Activated CD4-positive, alpha-beta T cell treated with anti-CD3 and anti-CD28 coated beads, Interleukin-2, amount 50 U/mL, for 1 hour (primary cell): ENCODE data around the gene PTPN21.

Experiments
- DNase-seq: peaks from one replicate; pipeline ENCODE4 v3.0.0-alpha.2; 2020

PTPN21 gene

GRCh38 chr14:88554457-88555286 is at the start of gene PTPN21:
PTPN21 (minus strand) TSS chr14:88555007; CDS start chr14:88550417, 4,590 bp downstream.
- no peak for DNase-seq

GRCh38 chr14:88604212-88604611 is 49.4 kb upstream of the PTPN21 start:
- DNase-seq, result no peak

- DNase-seq, result no peak
Observed at GRCh38 chr14:88599761-88600439, 45.1 kb upstream of the PTPN21 start.

GRCh38 chr14:88599326-88599725 is 44.5 kb upstream of the PTPN21 start:
- DNase-seq, result no peak

- no peak for DNase-seq
Observed at GRCh38 chr14:88598097-88598675, 43.4 kb upstream of the PTPN21 start.

- no peak for DNase-seq
Observed at GRCh38 chr14:88597601-88598000, 42.8 kb upstream of the PTPN21 start.

GRCh38 chr14:88597038-88597437 is 42.2 kb upstream of the PTPN21 start:
- DNase-seq, result no peak

GRCh38 chr14:88592031-88592430 is 37.2 kb upstream of the PTPN21 start:
- no peak for DNase-seq

- no peak for DNase-seq
Observed at GRCh38 chr14:88590173-88590572, 35.4 kb upstream of the PTPN21 start.

GRCh38 chr14:88588081-88588480 is 33.3 kb upstream of the PTPN21 start:
- DNase-seq, result no peak

GRCh38 chr14:88584451-88584850 is 29.6 kb upstream of the PTPN21 start:
- DNase-seq, result no peak

GRCh38 chr14:88576222-88576621 is 21.4 kb upstream of the PTPN21 start:
- DNase-seq, result no peak

- DNase-seq, result no peak
Observed at GRCh38 chr14:88572117-88572516, 17.3 kb upstream of the PTPN21 start.

- no peak for DNase-seq
Observed at GRCh38 chr14:88568196-88568595, 13.4 kb upstream of the PTPN21 start.

GRCh38 chr14:88565427-88565826 is 10.6 kb upstream of the PTPN21 start:
- DNase-seq, result no peak

- no peak for DNase-seq
Observed at GRCh38 chr14:88563845-88564244, 9.0 kb upstream of the PTPN21 start.

- peak; percentile 82 for DNase-seq
Observed at GRCh38 chr14:88562831-88563686, 8.3 kb upstream of the PTPN21 start, which contains the start of gene ZC3H14. ZC3H14 (plus strand) TSS chr14:88563037; CDS start chr14:88563134, 97 bp downstream.

GRCh38 chr14:88562532-88562830 is 7.7 kb upstream of the PTPN21 start:
- no peak for DNase-seq

GRCh38 chr14:88559852-88560251 is 5.0 kb upstream of the PTPN21 start:
- no peak for DNase-seq

GRCh38 chr14:88556581-88556980 is 1.8 kb upstream of the PTPN21 start:
- no peak for DNase-seq

- no peak for DNase-seq
Observed at GRCh38 chr14:88553886-88554456, 836 bp downstream of the PTPN21 start.

GRCh38 chr14:88552876-88553275 is 1.9 kb downstream of the PTPN21 start:
- DNase-seq, result no peak

- no peak for DNase-seq
Observed at GRCh38 chr14:88551980-88552431, 2.8 kb downstream of the PTPN21 start.
